ENCODE measurements around the gene FREY1.

Gene FREY1, protein sequence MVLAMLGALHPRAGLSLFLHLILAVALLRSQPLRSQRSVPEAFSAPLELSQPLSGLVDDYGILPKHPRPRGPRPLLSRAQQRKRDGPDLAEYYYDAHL

DNA sequence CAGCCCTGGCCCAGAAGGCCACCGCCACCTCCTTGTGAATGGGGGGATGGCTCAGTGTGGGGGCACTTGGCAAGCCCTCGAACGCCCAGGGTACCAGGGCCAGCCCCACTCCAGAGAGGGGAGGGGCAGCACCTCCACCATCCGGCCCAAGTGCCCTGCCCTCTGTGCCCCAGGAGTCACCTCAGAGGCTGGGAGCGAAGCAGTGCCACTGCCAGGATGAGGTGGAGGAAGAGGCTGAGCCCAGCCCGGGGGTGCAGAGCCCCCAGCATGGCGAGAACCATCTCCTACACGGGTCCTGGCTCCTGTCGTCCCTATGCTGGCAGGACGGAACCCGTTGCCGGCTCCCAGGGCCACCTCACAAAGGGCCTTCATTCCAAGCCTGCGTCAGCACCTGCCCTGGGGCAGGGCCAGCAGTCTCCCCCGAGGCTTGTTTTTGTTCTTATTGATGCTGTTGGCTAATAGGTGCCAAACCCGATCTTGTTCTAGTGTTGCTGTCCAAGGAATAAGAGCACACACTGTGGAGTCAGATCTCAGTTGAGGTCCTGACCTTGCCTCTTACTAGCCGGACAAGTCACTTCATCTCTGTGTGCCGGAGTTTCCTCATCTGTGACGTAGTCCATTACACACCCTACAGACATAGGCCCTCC lies at the start of gene FREY1:
FREY1 (minus strand) TSS at position 307 of the 647 bp plus-strand sequence; CDS start at position 281, 26 bp downstream.
- no peak for DNase-seq (ENCODE audit: low read depth)

DNA sequence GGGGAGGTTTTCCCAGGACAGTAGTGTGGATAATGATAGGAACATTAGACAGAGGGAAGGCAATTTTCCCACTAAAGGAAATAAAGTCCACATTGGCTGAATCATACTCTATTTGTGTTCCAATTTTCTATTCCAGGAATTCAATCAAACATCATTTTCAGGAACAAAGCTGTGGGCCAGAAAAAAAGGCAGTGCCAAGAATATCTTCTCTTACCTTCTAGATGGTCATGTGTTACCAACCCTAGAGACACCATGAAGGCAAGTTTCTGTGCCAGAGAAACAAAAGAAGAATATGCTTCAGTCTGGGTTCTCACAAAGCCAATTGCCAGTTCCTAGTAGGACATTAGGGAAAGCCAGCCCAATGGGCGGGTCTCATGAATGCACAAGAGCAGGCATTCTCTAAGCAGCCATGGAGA lies 42.9 kb upstream of the FREY1 start:
- DNase-seq (ENCODE audit: low read depth): no peak

DNA sequence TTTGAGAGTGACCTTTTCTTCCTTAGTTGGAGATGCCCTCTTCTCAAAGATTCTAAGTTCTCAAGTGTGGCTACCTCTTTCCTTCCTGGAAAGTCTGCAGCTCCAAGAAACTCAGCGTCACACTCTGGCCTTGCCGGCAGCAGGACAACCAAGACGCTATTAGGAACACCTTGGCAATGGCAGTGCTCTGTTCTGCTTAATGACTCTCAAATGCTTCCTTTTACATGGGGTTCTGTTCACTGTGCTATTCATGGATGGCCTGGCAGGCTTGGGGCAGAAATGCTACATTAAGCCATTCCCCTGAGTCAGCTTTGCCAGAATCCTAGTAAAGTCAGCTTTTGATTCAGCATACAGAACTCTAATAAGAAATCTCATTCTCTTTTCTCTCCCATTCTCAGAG lies 41.3 kb upstream of the FREY1 start:
- DNase-seq (ENCODE audit: low read depth): no peak

DNA sequence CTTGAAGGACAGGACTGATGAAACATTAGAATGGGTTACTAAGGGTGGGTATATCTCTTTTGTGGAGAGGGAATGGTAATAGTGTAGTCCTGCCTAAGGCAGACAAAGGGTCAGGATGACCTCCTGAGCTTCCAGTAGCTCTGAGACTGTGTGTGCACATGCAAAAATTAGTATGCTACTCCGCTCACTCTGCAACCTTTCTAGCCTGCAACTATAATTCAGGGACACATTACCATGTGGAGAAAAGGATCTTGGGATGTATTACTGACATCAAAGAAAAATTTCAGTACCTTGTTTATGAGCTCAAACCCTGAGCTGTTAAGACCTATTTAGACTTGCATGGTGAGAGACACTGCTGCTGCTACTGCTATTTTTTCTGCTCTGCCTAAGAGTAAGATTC lies 40.8 kb upstream of the FREY1 start:
- DNase-seq (ENCODE audit: low read depth): no peak

DNA sequence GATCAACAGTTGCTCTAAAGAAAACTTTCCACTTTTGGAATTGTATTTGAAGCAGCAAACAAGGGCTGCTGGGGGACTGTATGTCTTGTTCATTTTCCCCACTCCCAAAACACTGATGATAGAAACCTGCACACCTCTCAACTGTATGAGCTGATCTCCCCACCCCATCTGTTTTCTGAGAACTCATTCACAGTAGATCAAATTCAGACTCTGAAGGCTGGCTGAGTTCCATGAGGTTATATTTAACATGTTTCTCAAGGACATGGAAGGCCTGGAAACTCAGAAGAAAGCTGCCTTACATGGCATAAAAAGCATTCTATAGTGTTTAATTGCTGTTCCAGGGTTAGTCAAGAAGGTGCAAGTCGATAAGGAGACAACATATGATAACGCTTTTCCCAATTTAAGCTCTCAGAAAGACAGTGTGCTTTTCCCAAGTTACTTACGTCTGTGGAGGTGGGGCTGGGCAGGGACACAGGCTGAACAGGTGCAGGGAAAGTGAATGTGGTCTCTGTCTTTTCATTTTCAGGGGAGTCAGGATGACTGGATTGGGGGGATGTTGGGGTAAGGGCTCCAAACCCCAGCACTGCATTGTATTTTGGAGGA lies 38.4 kb upstream of the FREY1 start:
- no peak for DNase-seq (ENCODE audit: low read depth)

DNA sequence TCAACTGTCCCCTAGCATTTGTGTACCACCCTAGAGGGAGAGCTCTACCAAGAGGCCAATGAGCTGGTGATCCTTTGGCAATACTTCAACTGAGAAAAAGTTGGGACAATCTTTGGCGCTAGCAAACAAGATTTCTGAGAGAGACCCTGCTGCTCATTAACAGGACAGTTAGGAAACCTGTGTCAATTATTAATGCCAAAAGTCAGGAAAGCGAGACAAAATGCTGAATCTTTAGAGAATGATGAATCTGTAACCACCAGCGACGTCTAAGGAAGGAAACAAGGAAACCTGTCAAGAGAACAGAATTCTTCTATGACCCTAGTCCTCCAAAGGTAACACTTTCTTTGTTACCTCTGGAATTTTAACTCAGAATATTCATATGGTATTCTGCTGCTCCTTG lies 35.3 kb upstream of the FREY1 start:
- no peak for DNase-seq (ENCODE audit: low read depth)

DNA sequence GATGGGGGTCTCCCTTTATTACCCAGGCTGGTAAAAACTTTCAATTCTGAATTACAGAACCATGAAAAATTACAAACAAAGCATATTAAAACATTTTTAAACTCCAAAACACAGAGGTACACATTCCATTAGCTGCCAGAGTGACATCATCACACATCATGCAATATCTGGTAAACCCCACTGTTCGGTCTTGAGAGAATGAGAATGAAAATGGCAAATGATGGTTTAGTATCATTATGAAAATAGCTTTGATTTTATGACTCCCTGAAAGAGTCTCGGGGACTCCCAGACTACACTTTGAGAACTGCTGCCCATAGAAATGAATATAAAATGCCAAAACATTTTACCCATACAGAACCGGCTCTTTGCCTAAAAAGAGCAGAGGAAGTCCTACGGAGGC lies 34.2 kb upstream of the FREY1 start:
- DNase-seq (ENCODE audit: low read depth): no peak

DNA sequence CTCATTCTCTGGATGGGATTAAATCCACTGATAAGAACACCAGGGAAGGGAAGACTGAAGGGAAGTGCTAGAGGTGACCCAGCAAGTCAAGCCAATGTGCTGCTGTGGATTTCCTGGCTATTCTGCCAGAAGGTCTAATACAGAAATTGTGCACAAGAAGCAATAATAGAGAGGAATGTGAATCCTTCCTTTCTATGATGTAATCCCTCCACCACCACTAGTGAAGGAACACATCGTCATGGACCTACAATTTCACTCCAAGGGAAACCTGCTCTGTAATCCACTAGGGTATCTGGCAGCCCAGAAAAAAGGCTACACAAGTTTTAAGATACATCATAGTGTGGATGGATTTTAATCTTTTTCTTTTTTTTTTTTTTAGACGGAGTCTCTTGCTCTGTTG lies 32.8 kb upstream of the FREY1 start:
- DNase-seq (ENCODE audit: low read depth): no peak

DNA sequence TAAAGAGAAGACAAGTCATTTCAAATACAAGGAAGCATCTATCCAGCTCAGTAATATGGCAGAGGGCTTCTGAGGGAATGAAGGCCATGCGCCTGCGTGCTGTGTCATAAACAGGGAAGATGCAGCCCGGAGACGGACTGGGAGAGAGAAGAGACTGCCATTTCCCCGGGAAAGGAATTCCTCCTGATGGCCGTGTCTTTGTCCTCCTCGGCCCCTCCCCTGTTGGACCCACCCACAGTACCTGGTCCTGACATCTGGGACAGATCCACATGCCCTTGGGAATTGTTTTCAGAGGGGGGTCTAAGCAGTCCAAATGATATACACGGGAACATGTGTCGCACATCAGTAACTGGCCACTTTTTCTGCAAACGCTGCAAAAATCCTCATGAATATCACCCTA lies 30.8 kb upstream of the FREY1 start:
- DNase-seq (ENCODE audit: low read depth): no peak

DNA sequence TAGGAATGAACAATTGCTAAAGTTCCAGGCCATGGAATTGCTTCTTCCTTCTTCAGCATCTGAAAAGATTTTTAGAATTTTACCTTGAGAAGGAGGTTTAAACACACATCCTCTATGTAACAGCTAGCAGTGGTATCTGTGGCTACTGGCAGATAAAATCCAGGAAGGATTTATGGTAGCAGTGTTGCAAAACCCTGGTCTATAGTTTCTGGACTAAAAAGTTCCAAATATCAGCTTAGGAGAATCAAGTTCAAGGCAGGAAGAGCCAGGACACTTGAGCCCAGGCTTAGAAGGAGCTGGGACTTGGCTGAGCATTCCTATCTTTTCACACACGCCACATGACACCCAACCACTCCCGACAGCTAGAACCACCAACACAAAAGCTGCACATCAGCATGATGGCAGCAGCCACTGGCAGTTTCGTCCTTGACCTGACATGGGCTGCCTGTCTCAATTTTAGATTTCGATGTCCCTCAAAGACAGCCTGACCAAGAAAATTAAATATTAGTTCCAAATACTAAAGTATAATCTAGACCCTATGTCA lies 29.5 kb upstream of the FREY1 start:
- no peak for DNase-seq (ENCODE audit: low read depth)

DNA sequence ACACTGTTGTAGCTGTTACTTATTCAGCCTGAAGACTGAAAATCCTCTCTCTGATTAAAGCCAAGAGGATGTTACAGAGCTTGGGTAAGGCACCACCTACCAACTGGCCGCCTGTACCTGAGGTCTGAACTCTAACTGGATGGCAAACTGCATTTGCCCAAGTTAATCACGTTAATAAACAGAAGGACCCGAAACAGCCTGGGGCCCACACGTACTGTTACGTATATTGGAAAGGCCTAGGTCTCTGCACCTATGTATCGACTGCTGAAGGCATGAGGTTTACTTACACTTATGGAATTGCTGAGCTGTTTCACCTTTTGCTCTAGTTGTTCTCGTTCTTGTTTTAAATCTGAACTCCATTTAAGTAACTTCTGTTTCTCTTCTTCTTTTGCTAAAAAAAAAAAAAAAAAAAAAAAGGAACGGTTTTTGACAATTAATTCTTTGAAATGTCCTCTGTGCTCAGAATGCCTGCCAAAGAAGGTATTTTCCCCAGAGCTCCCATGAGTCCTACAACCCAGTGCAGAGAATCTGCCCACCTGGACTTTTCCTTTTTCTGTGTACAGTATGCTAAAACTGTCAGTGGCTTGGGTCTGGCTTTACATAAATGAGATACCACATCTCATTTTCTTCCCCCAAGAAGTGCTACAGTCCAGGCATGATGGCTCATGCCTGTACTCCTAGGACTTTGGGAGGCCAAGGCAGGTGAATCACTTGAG lies 28.4 kb upstream of the FREY1 start:
- no peak for DNase-seq (ENCODE audit: low read depth)

DNA sequence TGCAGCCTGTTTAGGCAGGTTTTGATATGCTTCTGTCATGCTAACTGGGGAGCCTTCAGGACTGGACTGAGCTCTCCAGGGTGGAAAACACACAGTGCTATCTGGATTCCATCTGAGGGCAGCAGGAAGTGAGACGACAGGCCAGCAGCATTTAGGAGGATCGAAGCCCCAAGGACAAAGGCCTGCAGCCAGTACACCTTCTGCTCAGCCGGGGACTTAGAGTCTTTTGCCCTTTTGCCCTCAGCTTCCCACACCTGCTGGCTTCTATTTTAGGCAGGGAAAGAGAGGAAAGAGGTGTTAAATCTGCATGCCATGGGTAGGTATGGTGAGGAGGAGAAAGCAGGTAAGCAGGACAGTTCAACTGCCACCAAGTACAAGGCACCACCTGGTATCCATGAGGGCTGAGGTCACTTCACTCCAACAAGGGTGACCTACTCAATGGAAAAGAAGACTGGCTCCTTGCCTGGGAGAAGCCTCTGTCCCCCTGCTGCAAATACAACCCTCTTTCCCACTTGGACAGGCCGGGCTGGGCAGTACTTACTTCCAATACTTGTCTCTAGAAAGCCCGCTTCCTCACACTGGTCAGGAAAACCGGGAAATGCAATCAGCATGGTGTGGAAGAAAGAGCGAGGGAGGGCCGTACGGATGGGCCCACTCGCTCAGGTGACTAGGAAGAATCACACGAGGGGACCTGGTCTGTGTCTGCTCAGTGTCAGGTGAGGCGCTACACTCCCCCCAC lies 27.7 kb upstream of the FREY1 start:
- DNase-seq (ENCODE audit: low read depth): no peak

DNA sequence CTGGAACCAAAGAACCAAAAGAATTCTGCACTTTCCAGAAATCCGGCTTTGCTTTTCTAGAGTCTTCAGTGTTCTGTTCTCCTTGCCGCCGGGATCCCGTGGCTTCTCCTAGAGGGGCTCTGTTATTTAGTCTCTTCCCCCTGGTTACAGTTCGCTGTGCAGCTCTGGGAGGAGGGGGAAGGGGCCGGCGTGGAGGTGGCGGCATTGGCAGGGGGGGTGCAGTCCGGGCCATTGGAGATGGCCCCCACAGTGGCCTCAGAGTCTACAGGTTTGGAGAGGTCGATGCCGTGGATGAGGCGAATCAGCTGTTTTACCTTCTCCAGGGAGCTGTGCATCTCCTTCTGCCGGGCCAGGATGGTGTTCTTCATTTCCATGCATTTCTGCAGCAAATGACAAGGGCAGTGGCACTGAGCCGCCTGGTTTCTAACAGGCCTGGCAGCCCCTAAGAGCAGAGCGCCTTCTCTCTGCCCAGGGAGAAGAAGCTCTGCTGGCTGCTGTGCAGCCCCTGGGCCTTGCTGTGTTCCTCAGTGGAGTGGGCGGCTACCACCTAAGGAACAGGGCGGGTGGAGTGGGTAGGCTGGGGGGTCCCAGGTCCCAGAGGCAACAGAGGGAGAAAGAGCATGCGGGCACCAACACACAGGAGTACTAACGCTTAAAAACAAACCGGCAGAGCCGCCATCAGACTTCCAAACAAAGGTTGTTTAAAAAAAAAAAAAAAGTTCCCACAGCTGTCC lies 26.9 kb upstream of the FREY1 start:
- DNase-seq (ENCODE audit: low read depth): no peak

DNA sequence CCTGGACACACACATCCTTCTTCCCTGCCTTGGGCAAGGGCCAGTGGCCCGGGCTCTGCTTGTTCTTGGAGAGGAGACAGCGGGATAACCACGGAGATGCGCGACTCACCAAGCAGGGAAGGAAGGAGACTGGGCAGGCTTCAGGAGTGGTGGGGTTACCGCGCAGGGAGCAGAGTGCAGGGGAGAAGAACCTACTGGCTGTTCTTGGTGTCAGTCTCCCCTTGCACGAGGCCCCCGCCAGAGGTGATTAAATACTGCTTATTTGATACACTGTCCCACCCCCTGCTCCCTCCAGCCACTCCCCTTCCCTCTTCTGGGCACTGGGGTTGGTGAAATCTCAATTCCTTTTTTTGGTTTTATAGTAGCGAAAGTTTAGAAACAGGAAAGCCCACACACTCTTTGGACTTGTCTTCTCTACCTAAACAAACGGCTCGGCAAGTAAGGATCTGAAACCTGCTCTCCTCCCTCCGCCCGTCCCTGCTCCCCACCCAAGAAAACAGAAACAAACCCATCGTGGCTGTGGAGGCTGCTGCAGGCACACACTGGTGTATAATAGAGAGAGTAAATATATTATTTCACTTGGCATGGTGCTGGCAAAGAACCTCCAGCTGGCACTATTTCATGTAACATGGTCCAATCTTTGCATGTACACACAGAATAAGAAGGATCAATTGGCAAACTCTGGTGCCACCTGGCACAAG lies 26.2 kb upstream of the FREY1 start:
- no peak for DNase-seq (ENCODE audit: low read depth)

DNA sequence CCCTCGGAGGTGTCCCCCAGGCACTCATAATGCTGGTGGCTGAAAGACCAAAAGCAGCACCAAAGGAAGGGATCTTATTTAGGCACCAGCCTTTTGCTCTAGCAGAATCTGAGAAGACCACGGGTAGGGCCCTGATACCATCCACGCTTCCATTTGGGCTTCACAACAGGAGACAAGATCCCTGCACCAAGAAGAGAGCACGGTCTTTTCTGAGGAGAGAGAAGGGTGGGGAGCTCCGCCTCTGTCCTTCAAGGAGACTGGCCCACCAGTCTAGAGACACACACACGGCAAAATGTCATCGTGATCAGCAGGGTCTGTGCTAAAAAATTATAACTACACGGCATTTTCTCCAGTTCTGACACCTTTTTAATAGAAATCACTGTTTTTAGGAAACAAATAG lies 25.1 kb upstream of the FREY1 start:
- DNase-seq (ENCODE audit: low read depth): no peak

DNA sequence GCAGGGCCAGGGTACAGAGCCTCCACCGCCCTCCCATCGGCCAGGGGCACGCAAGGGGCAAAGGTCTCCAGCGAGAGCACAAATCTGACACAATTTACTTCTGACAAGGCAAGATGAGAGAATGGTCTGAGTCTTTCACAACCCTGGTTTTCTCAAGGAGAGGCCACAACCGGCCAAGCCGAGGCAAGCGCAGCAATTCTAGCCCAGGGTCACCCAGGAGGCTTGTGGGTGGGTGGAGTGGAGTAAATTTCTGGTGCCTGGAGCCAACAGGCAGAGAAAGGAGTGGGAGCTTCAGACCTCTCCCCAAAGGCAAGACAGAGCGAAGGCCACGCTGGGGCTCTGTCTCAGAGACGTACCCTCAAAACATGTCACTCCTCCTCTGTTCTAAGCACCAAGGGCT lies 24.7 kb upstream of the FREY1 start:
- no peak for DNase-seq (ENCODE audit: low read depth)

DNA sequence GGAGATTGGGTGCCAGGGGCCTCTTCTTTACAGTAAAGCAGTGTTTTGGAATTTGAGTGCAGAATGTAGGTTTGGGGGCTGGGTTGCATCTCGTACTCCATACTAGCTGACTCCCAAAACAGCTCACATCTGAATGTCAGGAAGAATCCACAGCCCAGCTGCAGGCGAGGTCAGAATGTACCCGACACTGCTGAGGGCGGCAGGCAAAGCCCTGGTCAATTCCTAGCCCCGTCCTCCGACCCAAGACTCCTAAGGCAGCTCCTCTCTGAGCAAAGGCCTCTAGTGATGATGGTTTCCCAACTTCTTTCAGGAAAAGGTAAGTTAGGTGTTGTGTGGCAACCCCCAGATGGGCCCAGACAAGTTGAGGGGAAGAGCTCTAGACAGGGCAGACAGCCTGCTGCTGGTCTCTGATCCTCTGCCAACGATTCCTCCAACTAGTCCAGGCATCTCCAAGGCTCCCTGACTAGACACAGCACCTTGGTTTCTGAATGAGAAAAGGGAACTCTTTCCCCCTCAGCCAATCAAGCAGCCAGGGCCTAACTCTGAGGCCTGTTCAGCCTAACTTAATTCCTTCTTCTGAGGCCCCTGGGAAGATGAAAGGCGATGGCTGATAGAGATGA lies 24.0 kb upstream of the FREY1 start:
- no peak for DNase-seq (ENCODE audit: low read depth)

DNA sequence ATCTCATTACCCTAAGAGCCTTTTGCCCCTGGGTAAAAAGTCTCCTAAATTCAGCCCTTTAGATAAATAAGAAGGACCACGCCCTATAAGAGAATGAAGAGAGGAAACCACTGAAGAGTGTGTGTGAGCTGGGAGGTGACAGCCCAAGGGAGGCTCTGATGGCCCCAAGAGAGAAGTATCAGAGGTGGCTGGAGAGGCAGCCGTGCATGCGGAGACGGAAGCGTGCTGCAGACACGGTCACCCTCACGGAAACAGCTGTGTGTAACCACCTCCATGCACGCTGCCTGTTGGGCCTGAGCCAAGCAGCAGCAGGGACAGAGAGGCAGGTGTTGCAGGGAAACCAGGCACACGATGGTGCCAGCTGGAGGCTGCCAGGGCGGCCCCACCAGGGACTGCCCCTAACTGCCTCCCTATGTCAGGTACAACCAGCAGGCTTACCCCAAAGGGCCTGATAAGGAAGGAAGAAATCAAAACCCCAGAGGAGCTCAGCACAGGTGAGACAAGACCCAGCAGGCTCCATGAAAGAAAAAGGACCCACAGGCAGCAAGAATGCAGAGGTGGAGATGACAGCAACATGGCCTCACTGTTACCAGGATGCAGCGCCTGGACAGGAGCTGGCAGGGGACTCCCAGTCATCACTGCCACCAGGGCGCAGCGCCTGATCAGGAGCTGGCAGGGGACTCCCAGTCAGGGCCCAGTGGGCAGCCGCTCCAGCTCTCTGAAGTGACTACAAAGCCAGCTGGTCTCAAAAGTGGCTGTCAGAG lies 23.1 kb upstream of the FREY1 start:
- DNase-seq (ENCODE audit: low read depth): no peak

DNA sequence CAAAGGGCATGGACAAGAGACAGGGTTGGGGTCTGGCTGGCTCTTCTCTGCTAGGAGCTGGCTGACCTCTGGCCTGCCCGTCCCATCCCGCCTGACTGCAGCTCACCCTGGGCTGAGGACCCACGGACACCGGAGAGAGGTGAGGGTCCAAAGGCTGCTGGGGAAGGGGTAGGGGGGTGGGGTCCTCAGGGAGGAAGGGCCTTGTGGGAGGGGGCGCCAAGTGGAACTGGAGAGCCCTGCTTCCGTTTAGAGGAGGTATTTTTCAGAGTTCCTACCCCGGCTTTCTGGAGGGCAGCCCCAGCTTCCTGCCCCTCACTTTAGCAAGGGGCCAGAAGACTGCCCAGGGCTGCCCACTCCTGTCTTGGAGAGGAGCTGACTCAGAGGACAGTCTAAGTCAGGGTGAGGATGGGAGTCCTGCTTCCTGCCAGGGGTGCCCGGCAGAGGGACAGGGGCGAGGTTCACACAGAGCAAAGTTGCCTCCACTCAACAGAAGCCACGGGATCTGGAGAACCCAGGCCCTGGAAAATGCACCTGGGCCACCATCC lies 22.5 kb upstream of the FREY1 start:
- no peak for DNase-seq (ENCODE audit: low read depth)
